Activated T-helper 17 cell treated with anti-CD3 and anti-CD28 coated beads, Interleukin-2, amount 50 U/mL, for 72 hours (primary cell): ENCODE data around the gene MKLN1. TPM values are rescaled to one million over a fixed set of nuclear protein-coding genes. Genes with fewer than 3 reads are reported as not detected.

ENCODE experiments used
- ATAC-seq: fragments of 150-1000 bp; cut with Tn5 transposase; replicated peaks from 2 replicates; pipeline ENCODE4 v1.10.0; 2021; ENCODE audit warnings: mild to moderate bottlenecking, moderate library complexity
- H3K27ac Mint-ChIP-seq: one replicate; pipeline ENCODE4 v1.8.0; 2022; ENCODE audit warnings: mixed read lengths
- H3K27me3 Mint-ChIP-seq: one replicate; pipeline ENCODE4 v1.8.0; 2022; ENCODE audit warnings: mixed read lengths
- H3K36me3 Mint-ChIP-seq: one replicate; pipeline ENCODE4 v1.8.0; 2022; ENCODE audit warnings: low read depth, mild to moderate bottlenecking, mixed read lengths
- H3K4me1 Mint-ChIP-seq: one replicate; pipeline ENCODE4 v1.8.0; 2022; ENCODE audit warnings: mixed read lengths
- H3K4me3 Mint-ChIP-seq: one replicate; pipeline ENCODE4 v1.8.0; 2022; ENCODE audit warnings: mild to moderate bottlenecking, mixed read lengths
- H3K9me3 Mint-ChIP-seq: one replicate; pipeline ENCODE4 v1.8.0; 2022; ENCODE audit warnings: mixed read lengths
- total RNA-seq, 2 donors: library from RNA; stranded (reverse); gene quantifications; one replicate each; pipeline ENCODE4 v1.2.3, GENCODE V29; 2022

The MKLN1 gene
- total RNA-seq, 2 donors from 2014 or later, result 49.5 to 70.1 TPM

DNA sequence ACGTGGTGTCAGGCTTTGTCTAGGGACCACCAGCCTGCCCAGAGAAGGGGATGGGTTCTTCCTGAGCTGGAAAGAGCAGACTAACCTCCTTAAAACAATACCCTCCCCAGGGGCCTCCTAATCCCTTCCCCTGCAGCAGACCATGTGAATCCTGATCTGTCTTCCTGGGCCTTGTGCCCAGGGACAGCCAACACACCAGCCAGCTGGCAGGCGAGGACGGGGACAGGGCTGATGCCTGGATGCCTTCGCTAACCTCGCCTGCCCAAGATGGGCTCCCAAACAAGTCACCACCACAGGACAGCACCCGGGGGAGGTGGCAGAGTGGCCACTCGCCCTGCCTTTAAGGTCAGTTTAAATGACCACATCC lies 211.1 kb downstream of the MKLN1 start:
- Mint-ChIP-seq H3K4me3 (no peak overlapping the region), H3K4me1 (no peaks in the 10 kb centered on the region), H3K27me3 (no peaks in the 10 kb centered on the region), H3K36me3 (no peaks in the 10 kb centered on the region), H3K9me3 (no peaks in the 10 kb centered on the region), H3K27ac (no peak overlapping the region)
- ATAC-seq, result no peak

- H3K27me3 Mint-ChIP-seq, result no peaks in the 10 kb centered on the region
- H3K4me3 Mint-ChIP-seq, result no peak overlapping the region
- H3K27ac Mint-ChIP-seq, result no peak overlapping the region
- H3K36me3 Mint-ChIP-seq, result no peaks in the 10 kb centered on the region
- ATAC-seq, result no peak
- no peaks in the 10 kb centered on the region for H3K9me3 Mint-ChIP-seq
- peaks cover 4% of the 10 kb centered on the region for H3K4me1 Mint-ChIP-seq
Observed at GRCh38 chr7:131540491-131541162, 213.0 kb downstream of the MKLN1 start.

DNA sequence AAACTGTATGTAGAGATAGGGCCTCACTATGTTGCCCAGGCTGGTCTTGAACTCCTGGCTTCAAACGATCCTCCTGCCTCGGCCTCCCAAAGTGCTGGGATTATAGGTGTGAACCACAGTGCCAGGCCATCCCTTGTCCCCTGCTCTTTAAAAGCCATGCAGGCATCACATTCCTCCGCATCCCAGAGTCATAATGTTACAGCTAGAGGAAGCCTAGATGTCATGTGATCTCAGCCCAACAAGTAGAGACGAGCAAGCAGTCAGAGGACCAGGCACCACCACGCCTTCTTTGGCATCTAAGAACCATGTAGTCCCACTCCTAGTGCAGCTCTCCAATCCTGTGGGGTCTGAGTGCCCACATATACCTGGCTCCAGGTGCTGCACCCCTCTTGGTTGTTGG lies 215.6 kb downstream of the MKLN1 start:
- H3K4me3 Mint-ChIP-seq, result no peak overlapping the region

DNA sequence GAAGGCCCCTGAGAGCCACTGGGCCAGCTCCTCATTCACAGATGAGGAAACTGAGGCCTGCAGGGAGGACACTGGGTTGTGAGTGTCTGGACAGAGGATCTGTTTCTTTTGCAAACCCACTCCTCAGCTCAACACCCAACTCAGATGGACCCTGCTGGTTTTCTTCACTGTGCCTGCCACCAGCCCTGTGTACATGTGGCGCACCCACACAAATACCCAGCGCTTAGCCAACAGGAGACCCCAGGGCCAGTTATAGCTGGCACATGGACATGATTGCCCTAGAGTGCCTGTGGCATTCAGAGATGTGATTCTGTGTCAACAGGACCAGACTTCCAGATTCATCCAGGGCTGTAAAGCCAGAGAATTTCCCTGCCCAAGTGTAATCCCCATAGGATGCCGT lies 216.3 kb downstream of the MKLN1 start:
- no peak for ATAC-seq
- H3K4me1 Mint-ChIP-seq, result peaks cover 4% of the 10 kb centered on the region
- H3K9me3 Mint-ChIP-seq, result no peaks in the 10 kb centered on the region
- H3K4me3 Mint-ChIP-seq, result no peak overlapping the region
- no peak overlapping the region for H3K27ac Mint-ChIP-seq
- H3K36me3 Mint-ChIP-seq, result no peaks in the 10 kb centered on the region
- no peaks in the 10 kb centered on the region for H3K27me3 Mint-ChIP-seq

More for the DNA sequence above, 215.6 kb downstream of the MKLN1 start:
- Mint-ChIP-seq H3K9me3 (no peaks in the 10 kb centered on the region), H3K4me1 (peaks cover 4% of the 10 kb centered on the region), H3K27ac (no peak overlapping the region), H3K36me3 (no peaks in the 10 kb centered on the region), H3K27me3 (no peaks in the 10 kb centered on the region)
- ATAC-seq, result no peak

- Mint-ChIP-seq H3K27ac (no peak overlapping the region), H3K36me3 (no peaks in the 10 kb centered on the region), H3K4me3 (no peak overlapping the region), H3K9me3 (no peaks in the 10 kb centered on the region), H3K27me3 (no peaks in the 10 kb centered on the region), H3K4me1 (peaks cover 4% of the 10 kb centered on the region)
- ATAC-seq, result no peak
Observed at GRCh38 chr7:131544449-131545301, 217.0 kb downstream of the MKLN1 start.

DNA sequence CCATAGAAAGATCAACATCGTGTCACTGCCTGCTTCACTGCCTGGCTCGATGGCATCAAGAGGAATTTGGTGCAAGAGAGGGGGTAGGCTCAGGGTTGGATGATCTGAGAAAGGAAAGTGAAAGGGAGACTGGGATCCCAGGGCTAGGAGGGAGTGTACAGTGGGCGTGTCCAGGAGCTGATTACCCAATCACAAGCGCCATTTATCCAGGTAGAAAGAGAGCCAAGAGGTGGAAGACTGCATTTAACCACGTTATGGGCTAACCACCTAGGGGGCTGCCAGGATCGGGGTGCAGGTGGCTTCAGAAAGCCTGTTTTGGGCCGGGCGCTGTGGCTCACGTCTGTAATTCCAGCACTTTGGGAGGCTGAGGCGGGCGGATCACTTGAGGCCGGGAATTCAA lies 218.4 kb downstream of the MKLN1 start:
- Mint-ChIP-seq H3K9me3 (no peaks in the 10 kb centered on the region), H3K4me1 (peaks cover 4% of the 10 kb centered on the region), H3K36me3 (no peaks in the 10 kb centered on the region), H3K4me3 (no peak overlapping the region), H3K27ac (no peak overlapping the region), H3K27me3 (no peaks in the 10 kb centered on the region)
- no peak for ATAC-seq

Other genes starting within 250 kb of the MKLN1 start
- 1 to 10 TPM in 1 of 2 donors, under 1 TPM in 1; 0.40 to 1.8 TPM for gene PODXL, start 228.8 kb downstream of the MKLN1 start, total RNA-seq